ENCODE results near the gene CCDC40.

The CCDC40 gene

GRCh38 chr17:80017226-80018010 is 19.0 kb upstream of the CCDC40 start:
- TF ChIP-seq POLR2AphosphoS5 (IDR thresholded peaks at IDR 0.05; ENCODE audit: low read depth, low read length) (no peak), SIN3A (IDR thresholded peaks at IDR 0.05; ENCODE audit: borderline replicate concordance, insufficient read depth, low read length) (no peak)

DNA sequence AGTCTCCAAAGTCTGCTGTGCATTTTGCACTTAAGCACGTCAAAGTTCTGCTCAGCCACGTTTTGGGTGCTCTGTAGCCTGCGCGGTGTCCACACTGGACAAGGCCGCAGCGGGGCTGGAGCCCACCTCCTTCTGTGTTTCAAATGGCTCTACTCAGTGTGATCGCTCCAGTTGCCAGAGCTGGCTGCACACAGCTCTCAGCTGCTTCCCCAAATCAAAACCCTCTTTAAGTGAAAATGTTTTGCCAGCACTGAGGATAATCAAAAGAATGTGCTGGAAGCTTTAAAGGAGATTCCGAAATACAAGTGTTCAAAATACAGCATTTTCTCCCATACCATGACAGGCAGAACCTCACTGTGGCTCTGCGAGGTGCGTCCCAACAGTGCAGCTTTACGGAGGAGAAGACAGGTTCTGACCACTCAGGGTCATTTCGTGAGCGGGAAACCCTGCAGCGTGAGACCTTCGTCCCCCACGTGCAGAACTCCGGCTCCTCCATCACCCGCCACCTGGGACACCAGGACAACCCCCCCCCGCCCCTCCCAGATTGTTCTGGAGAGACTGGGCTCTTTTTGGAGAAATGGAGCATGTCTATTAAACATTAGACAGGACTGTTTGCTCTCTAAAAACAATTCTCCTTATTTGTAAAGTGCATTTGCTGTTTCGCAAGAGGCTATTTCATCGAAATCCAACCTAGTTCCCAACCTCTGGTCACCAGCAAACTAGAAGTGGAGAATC is 17.4 kb upstream of the CCDC40 start:
- TF ChIP-seq POLR2AphosphoS5 (IDR thresholded peaks at IDR 0.05; ENCODE audit: low read depth, low read length) (no peak), SIN3A (IDR thresholded peaks at IDR 0.05; ENCODE audit: borderline replicate concordance, insufficient read depth, low read length) (no peak), FOXP2 (optimal IDR thresholded peaks at IDR 0.05; ENCODE audit: borderline replicate concordance, extremely low read depth, extremely low read length, insufficient read depth) (no peak), TAF1 (IDR thresholded peaks at IDR 0.05; ENCODE audit: borderline replicate concordance, insufficient read depth, low read length) (no peak), REST (IDR thresholded peaks at IDR 0.05; ENCODE audit: insufficient read depth in 1 of 2, low read depth in 2 of 2, low read length in 2 of 2) (no peak)

- TF ChIP-seq FOXP2 (optimal IDR thresholded peaks at IDR 0.05; ENCODE audit: borderline replicate concordance, extremely low read depth, extremely low read length, insufficient read depth): no peak
- no peak for TF ChIP-seq TAF1 (IDR thresholded peaks at IDR 0.05; ENCODE audit: borderline replicate concordance, insufficient read depth, low read length)
- TF ChIP-seq SIN3A (IDR thresholded peaks at IDR 0.05; ENCODE audit: borderline replicate concordance, insufficient read depth, low read length): no peak
- TF ChIP-seq POLR2AphosphoS5 (IDR thresholded peaks at IDR 0.05; ENCODE audit: low read depth, low read length): no peak
- no peak for TF ChIP-seq REST (IDR thresholded peaks at IDR 0.05; ENCODE audit: insufficient read depth in 1 of 2, low read depth in 2 of 2, low read length in 2 of 2)
Observed at GRCh38 chr17:80021600-80021999, 14.8 kb upstream of the CCDC40 start.

DNA sequence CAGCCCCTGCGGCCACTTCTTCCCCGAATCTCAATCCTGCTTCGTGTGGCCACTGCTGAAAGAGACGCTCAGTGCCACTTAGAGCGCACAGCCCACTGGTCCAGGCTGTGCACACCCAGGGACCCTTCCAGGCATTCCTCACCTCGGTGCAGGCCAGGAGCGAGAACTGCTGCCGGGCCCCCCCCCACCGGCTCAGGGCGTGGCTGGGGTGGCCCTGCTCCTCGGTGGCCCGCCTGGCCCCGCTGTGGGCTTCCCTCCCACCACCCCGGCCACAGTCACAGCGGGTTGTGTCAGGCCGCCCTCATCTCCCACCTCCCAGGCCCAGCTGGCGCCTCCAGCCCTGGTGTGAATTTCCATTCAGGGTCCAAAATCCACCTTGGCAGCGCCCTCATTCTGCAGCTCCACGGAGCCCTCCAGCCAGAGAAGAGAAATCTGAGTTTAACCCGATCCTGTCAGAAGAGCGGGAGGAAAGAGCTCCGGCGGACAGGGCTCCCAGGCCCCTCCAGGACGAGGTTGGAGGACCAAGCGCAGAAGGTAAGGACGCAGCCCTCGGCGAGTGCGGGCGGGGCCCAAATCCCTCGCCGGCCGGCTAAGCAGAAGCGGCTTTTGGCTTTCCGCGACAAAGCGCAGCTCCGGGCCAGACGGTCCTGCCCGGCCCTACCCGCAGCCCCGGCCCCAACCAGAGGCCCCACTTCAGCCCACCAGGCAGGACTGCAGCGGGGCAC is 12.8 kb upstream of the CCDC40 start:
- no peak for TF ChIP-seq REST (IDR thresholded peaks at IDR 0.05; ENCODE audit: insufficient read depth in 1 of 2, low read depth in 2 of 2, low read length in 2 of 2)

DNA sequence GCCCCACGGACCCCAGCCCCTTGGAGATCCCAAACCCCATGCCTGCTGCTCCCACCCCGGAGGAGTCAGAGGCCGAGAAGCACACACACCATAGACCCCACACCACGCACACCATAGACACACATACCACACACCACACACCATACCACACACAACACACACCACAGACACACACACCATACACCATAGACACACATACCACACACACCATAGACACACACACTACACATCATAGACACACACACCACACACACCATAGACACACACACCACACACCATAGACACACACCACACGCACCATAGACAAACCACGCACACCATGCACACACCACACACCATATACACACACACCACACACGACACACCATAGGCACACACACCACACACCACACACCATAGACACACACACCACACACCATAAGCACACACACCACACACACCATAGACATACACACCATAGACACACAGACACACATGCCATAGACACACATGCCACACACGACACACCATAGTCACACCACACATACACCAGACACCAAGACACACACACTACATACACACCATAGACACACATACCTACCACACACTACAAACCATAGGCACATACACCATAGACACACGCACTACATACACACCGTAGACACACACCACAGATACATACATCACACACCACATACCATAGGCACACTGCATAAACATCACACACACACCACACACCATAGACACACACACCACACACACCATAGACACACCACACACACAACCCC is 12.1 kb upstream of the CCDC40 start:
- TF ChIP-seq SIN3A (IDR thresholded peaks at IDR 0.05; ENCODE audit: borderline replicate concordance, insufficient read depth, low read length) (no peak), POLR2AphosphoS5 (IDR thresholded peaks at IDR 0.05; ENCODE audit: low read depth, low read length) (no peak), TAF1 (IDR thresholded peaks at IDR 0.05; ENCODE audit: borderline replicate concordance, insufficient read depth, low read length) (no peak), FOXP2 (optimal IDR thresholded peaks at IDR 0.05; ENCODE audit: borderline replicate concordance, extremely low read depth, extremely low read length, insufficient read depth) (no peak), REST (IDR thresholded peaks at IDR 0.05; ENCODE audit: insufficient read depth in 1 of 2, low read depth in 2 of 2, low read length in 2 of 2) (no peak)

All from PFSK-1 (cell line).